Hindlimb muscle (tissue), 1 donor: ENCODE results near the gene IL17REL. TPM values are rescaled to one million over a fixed set of nuclear protein-coding genes. Genes with fewer than 3 reads are reported as not detected.

ENCODE experiments used
- polyA plus RNA-seq: library from polyadenylated mRNA; unstranded; fragments of 120-200 nt; gene quantifications from one replicate; pipeline ENCODE4 v1.2.1, GENCODE V29; 2013; ENCODE audit not compliant: insufficient read length

IL17REL gene
- polyA plus RNA-seq, 1 donor: not detected

Other genes starting within 250 kb of the IL17REL start
- gene BRD1, start 184.9 kb downstream of the IL17REL start, polyA plus RNA-seq: 31.0 TPM
- 13.5 TPM for gene ZBED4, start 158.9 kb downstream of the IL17REL start, polyA plus RNA-seq
- 16.4 TPM for gene ALG12, start 94.3 kb downstream of the IL17REL start, polyA plus RNA-seq
- gene CRELD2, start 94.1 kb downstream of the IL17REL start, polyA plus RNA-seq: 19.4 TPM
- gene PIM3, start 52.0 kb downstream of the IL17REL start, polyA plus RNA-seq: 19.8 TPM
- not detected for gene TTLL8, start 45.5 kb upstream of the IL17REL start, polyA plus RNA-seq
- 1.3 TPM for gene MLC1, start 72.7 kb upstream of the IL17REL start, polyA plus RNA-seq
- 0.58 TPM for gene MOV10L1, start 77.2 kb upstream of the IL17REL start, polyA plus RNA-seq
- gene PANX2, start 158.0 kb upstream of the IL17REL start, polyA plus RNA-seq: 0.14 TPM
- 23.3 TPM for gene TRABD, start 173.1 kb upstream of the IL17REL start, polyA plus RNA-seq
- gene SELENOO, start 188.2 kb upstream of the IL17REL start, polyA plus RNA-seq: 17.8 TPM
- 33.5 TPM for gene TUBGCP6, start 232.3 kb upstream of the IL17REL start, polyA plus RNA-seq
- 20.5 TPM for gene HDAC10, start 238.5 kb upstream of the IL17REL start, polyA plus RNA-seq
- 29.1 TPM for gene MAPK12, start 248.9 kb upstream of the IL17REL start, polyA plus RNA-seq